ENCODE measurements around the gene SP3. TPM values are rescaled to one million over a fixed set of nuclear protein-coding genes. Genes with fewer than 3 reads are reported as not detected.

Gene SP3
- total RNA-seq, 1 donor from 2014 or later: 98.3 TPM

DNA sequence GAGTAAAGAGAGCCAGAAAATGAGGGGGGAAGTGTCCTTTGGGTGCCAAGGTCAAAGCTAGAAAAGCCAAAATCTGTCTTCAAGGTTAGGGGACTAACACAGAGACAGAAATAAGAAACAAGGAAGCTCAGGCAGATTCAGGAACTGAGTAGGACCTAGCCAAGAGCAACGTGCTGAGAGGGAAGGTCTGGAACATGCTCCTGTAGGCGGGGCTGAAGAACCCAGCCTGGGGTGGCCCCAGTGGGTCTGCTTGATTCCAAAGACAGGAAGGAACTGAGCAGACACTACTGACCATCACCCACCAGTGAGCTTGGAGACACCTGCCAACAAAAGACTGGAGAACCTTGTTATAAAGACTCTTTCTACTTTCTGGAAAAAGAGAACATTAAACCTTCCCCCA is 105.1 kb downstream of the SP3 start:
- DNase-seq (ENCODE audit: low read depth, low spot score): no peak

- DNase-seq (ENCODE audit: low read depth, low spot score): no peak
Observed at GRCh38 chr2:173858291-173858731, 106.9 kb downstream of the SP3 start.
